HEK293 (cell line): ENCODE results near the gene OR1I1.

Source experiments
- CTCF ChIA-PET: fragments of 350-600 bp; formaldehyde crosslinking; extraction: SDS; loops from one replicate; lab custom pipeline; 2021; ENCODE audit warnings: antibody characterized with exemption; lab: Yijun Ruan, JAX
- POLR2A ChIA-PET: fragments of 300-600 bp; formaldehyde crosslinking; extraction: SDS; loops from one replicate; lab custom pipeline; 2020; ENCODE audit warnings: antibody characterized with exemption, inconsistent platforms; lab: Yijun Ruan, JAX
- H3K27ac ChIP-seq: fragments of 200-500 bp; sonication (Bioruptor generic); 2 replicates; pipeline ENCODE4 v1.5.1; 2014; ENCODE audit warnings: low read depth, low read length, control low read depth, inconsistent platforms; ENCODE audit errors: extremely low read depth
- H3K36me3 ChIP-seq, 2 experiments: fragments of 200-500 bp in 1 of 2; sonication (Bioruptor generic) in 1 of 2; 1 replicate in 1 of 2; 2 replicates in 1 of 2; pipeline ENCODE4 v1.5.1; 2014 to 2017; ENCODE audit warnings: inconsistent platforms in 2 of 2, low read length in 2 of 2; ENCODE audit not compliant: control insufficient read depth in 2 of 2, insufficient read depth in 1 of 2
- H3K4me1 ChIP-seq: fragments of 200-500 bp; sonication (Bioruptor generic); 2 replicates; pipeline ENCODE4 v1.5.1; 2014; ENCODE audit warnings: mild to moderate bottlenecking, low read length, inconsistent platforms; ENCODE audit not compliant: control insufficient read depth, insufficient read depth
- H3K4me3 ChIP-seq: 2 replicates; pipeline ENCODE4 v1.5.1; 2011; ENCODE audit warnings: low read depth, mild to moderate bottlenecking, control low read depth, low read length, moderate library complexity
- H3K9me3 ChIP-seq: fragments of 200-500 bp; sonication (Bioruptor generic); 2 replicates; pipeline ENCODE4 v1.5.1; 2014; ENCODE audit warnings: low read depth, low read length, inconsistent platforms; ENCODE audit not compliant: control insufficient read depth, insufficient read depth
- GLI2 ChIP-seq: fragments of 450-650 bp; formaldehyde crosslinking; IDR thresholded peaks from 2 replicates; pipeline ENCODE4; 2017; ENCODE audit warnings: missing biosample characterization, missing genetic modification characterization, low read depth, borderline replicate concordance
- HIC1 ChIP-seq: fragments of 450-650 bp; formaldehyde crosslinking; IDR thresholded peaks from 2 replicates; pipeline ENCODE4 v1.5.1; 2016; ENCODE audit warnings: missing biosample characterization, missing genetic modification characterization
- HOXD13 ChIP-seq: sonication (generic); formaldehyde crosslinking; IDR thresholded peaks from 2 replicates; pipeline ENCODE4 v1.8.0; 2022; ENCODE audit warnings: missing genetic modification reagents, borderline replicate concordance
- PRDM10 ChIP-seq: fragments of 450-650 bp; formaldehyde crosslinking; IDR thresholded peaks from 2 replicates; pipeline ENCODE4 v1.5.1; 2016; ENCODE audit warnings: missing biosample characterization, missing genetic modification characterization
- SALL2 ChIP-seq: fragments of 450-650 bp; formaldehyde crosslinking; IDR thresholded peaks from 2 replicates; pipeline ENCODE4 v1.5.0; 2017; ENCODE audit warnings: missing biosample characterization, mild to moderate bottlenecking, missing genetic modification characterization, borderline replicate concordance
- TCF7L2 ChIP-seq: IDR thresholded peaks from 2 replicates; pipeline ENCODE4 v1.6.1; 2011; ENCODE audit warnings: low read depth, mild to moderate bottlenecking, inconsistent platforms, low read length, moderate library complexity, borderline replicate concordance
- ZBTB8A ChIP-seq: fragments of 450-650 bp; formaldehyde crosslinking; IDR thresholded peaks from 2 replicates; pipeline ENCODE4 v1.5.1; 2016; ENCODE audit warnings: missing biosample characterization, missing genetic modification characterization
- ZFP37 ChIP-seq: fragments of 450-650 bp; formaldehyde crosslinking; IDR thresholded peaks from 2 replicates; pipeline ENCODE4 v1.5.1; 2016; ENCODE audit warnings: missing biosample characterization, missing genetic modification characterization
- ZFP41 ChIP-seq: fragments of 450-650 bp; formaldehyde crosslinking; IDR thresholded peaks from 2 replicates; pipeline ENCODE4 v1.5.1; 2016; ENCODE audit warnings: missing biosample characterization, missing genetic modification characterization, borderline replicate concordance
- ZNF114 ChIP-seq: fragments of 450-650 bp; formaldehyde crosslinking; IDR thresholded peaks from 2 replicates; pipeline ENCODE4 v1.5.0; 2017; ENCODE audit warnings: missing biosample characterization, missing genetic modification characterization
- ZNF146 ChIP-seq: fragments of 450-650 bp; formaldehyde crosslinking; IDR thresholded peaks from 2 replicates; pipeline ENCODE4 v1.5.1; 2016; ENCODE audit warnings: missing biosample characterization, missing genetic modification characterization
- ZNF211 ChIP-seq: fragments of 450-650 bp; formaldehyde crosslinking; IDR thresholded peaks from 2 replicates; pipeline ENCODE4 v1.5.1; 2016; ENCODE audit warnings: low read depth, missing biosample characterization, missing genetic modification characterization
- ZNF214 ChIP-seq: fragments of 450-650 bp; formaldehyde crosslinking; IDR thresholded peaks from 2 replicates; pipeline ENCODE4 v1.5.1; 2017; ENCODE audit warnings: missing biosample characterization, mild to moderate bottlenecking, missing genetic modification characterization, borderline replicate concordance
- ZNF292 ChIP-seq: fragments of 450-650 bp; formaldehyde crosslinking; IDR thresholded peaks from 2 replicates; pipeline ENCODE4 v1.5.1; 2016; ENCODE audit warnings: low read depth, missing biosample characterization, missing genetic modification characterization, borderline replicate concordance
- ZNF311 ChIP-seq: fragments of 450-650 bp; formaldehyde crosslinking; IDR thresholded peaks from 2 replicates; pipeline ENCODE4 v1.5.1; 2017; ENCODE audit warnings: missing biosample characterization, missing genetic modification characterization, borderline replicate concordance
- ZNF473 ChIP-seq: fragments of 450-650 bp; formaldehyde crosslinking; IDR thresholded peaks from 2 replicates; pipeline ENCODE4 v1.5.1; 2017; ENCODE audit warnings: missing biosample characterization, missing genetic modification characterization
- ZNF510 ChIP-seq: fragments of 450-650 bp; formaldehyde crosslinking; IDR thresholded peaks from 2 replicates; pipeline ENCODE4 v1.5.1; 2018; ENCODE audit warnings: mild to moderate bottlenecking, missing genetic modification characterization, missing biosample characterization; ENCODE audit not compliant: insufficient replicate concordance
- ZNF571 ChIP-seq: fragments of 450-650 bp; formaldehyde crosslinking; IDR thresholded peaks from 2 replicates; pipeline ENCODE4 v1.5.0; 2017; ENCODE audit warnings: missing biosample characterization, missing genetic modification characterization
- ZNF596 ChIP-seq: fragments of 450-650 bp; IDR thresholded peaks from 2 replicates; pipeline ENCODE4 v1.5.0; 2018; ENCODE audit warnings: missing biosample characterization, mild to moderate bottlenecking, missing genetic modification characterization, moderate library complexity
- ZNF768 ChIP-seq: fragments of 450-650 bp; formaldehyde crosslinking; IDR thresholded peaks from 2 replicates; pipeline ENCODE4 v1.5.1; 2018; ENCODE audit warnings: missing biosample characterization, mild to moderate bottlenecking, missing genetic modification characterization
- ZNF776 ChIP-seq: fragments of 450-650 bp; formaldehyde crosslinking; IDR thresholded peaks from 2 replicates; pipeline ENCODE4 v1.5.0; 2017; ENCODE audit warnings: missing biosample characterization, missing genetic modification characterization, borderline replicate concordance
- ZNF791 ChIP-seq: fragments of 450-650 bp; formaldehyde crosslinking; IDR thresholded peaks from 2 replicates; pipeline ENCODE4 v1.5.1; 2016; ENCODE audit warnings: missing biosample characterization, missing genetic modification characterization
- ZSCAN23 ChIP-seq: fragments of 450-650 bp; formaldehyde crosslinking; IDR thresholded peaks from 2 replicates; pipeline ENCODE4 v1.5.1; 2016; ENCODE audit warnings: missing biosample characterization, missing genetic modification characterization
- ZXDB ChIP-seq: fragments of 450-650 bp; formaldehyde crosslinking; IDR thresholded peaks from 2 replicates; pipeline ENCODE4 v1.5.1; 2016; ENCODE audit warnings: missing biosample characterization, missing genetic modification characterization
- TF ChIP-seq, protein P1 (sequence below): fragments of 450-650 bp; formaldehyde crosslinking; IDR thresholded peaks from 2 replicates; pipeline ENCODE4 v1.5.1; 2016; ENCODE audit warnings: missing biosample characterization, missing genetic modification characterization
- TF ChIP-seq, protein P2 (sequence below): fragments of 450-650 bp; formaldehyde crosslinking; conservative IDR thresholded peaks from 2 replicates; pipeline ENCODE4 v1.5.1; 2016; ENCODE audit warnings: low read depth, missing biosample characterization, missing genetic modification characterization

Gene OR1I1

GRCh38 chr19:15138427-15138826 is 56.4 kb downstream of the OR1I1 start:
- Histone ChIP-seq H3K4me3 (no peak overlapping the region), H3K27ac (no peak overlapping the region), H3K9me3 (no peaks in the 10 kb centered on the region; the same call in 1 of the 2 replicates), H3K36me3 (no peaks in the 10 kb centered on the region), H3K4me1 (no peaks in the 10 kb centered on the region)
- TF ChIP-seq ZNF571 (tag by site-specific recombination) = no peak
- TF ChIP-seq HOXD13 = no peak
- no peak for TF ChIP-seq ZFP37 (tag by site-specific recombination)
- no peak for TF ChIP-seq ZNF146 (tag by site-specific recombination)
- no peak for TF ChIP-seq ZBTB8A (tag by site-specific recombination)
- no peak for TF ChIP-seq ZNF596 (tag by site-specific recombination)
- TF ChIP-seq, protein P1, sequence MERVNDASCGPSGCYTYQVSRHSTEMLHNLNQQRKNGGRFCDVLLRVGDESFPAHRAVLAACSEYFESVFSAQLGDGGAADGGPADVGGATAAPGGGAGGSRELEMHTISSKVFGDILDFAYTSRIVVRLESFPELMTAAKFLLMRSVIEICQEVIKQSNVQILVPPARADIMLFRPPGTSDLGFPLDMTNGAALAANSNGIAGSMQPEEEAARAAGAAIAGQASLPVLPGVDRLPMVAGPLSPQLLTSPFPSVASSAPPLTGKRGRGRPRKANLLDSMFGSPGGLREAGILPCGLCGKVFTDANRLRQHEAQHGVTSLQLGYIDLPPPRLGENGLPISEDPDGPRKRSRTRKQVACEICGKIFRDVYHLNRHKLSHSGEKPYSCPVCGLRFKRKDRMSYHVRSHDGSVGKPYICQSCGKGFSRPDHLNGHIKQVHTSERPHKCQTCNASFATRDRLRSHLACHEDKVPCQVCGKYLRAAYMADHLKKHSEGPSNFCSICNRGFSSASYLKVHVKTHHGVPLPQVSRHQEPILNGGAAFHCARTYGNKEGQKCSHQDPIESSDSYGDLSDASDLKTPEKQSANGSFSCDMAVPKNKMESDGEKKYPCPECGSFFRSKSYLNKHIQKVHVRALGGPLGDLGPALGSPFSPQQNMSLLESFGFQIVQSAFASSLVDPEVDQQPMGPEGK (tag by site-specific recombination) = no peak
- TF ChIP-seq ZNF311 (tag by site-specific recombination) = no peak
- TF ChIP-seq ZNF776 = no peak
- TF ChIP-seq, protein P2, sequence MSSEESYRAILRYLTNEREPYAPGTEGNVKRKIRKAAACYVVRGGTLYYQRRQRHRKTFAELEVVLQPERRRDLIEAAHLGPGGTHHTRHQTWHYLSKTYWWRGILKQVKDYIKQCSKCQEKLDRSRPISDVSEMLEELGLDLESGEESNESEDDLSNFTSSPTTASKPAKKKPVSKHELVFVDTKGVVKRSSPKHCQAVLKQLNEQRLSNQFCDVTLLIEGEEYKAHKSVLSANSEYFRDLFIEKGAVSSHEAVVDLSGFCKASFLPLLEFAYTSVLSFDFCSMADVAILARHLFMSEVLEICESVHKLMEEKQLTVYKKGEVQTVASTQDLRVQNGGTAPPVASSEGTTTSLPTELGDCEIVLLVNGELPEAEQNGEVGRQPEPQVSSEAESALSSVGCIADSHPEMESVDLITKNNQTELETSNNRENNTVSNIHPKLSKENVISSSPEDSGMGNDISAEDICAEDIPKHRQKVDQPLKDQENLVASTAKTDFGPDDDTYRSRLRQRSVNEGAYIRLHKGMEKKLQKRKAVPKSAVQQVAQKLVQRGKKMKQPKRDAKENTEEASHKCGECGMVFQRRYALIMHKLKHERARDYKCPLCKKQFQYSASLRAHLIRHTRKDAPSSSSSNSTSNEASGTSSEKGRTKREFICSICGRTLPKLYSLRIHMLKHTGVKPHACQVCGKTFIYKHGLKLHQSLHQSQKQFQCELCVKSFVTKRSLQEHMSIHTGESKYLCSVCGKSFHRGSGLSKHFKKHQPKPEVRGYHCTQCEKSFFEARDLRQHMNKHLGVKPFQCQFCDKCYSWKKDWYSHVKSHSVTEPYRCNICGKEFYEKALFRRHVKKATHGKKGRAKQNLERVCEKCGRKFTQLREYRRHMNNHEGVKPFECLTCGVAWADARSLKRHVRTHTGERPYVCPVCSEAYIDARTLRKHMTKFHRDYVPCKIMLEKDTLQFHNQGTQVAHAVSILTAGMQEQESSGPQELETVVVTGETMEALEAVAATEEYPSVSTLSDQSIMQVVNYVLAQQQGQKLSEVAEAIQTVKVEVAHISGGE (tag by site-specific recombination) = no peak
- no peak for TF ChIP-seq GLI2 (tag by site-specific recombination)
- TF ChIP-seq PRDM10 (tag by site-specific recombination) = no peak
- no peak for TF ChIP-seq ZNF211 (tag by site-specific recombination)
- no peak for TF ChIP-seq ZSCAN23 (tag by site-specific recombination)
- no peak for TF ChIP-seq ZNF214 (tag by site-specific recombination)
- TF ChIP-seq ZFP41 (tag by site-specific recombination) = no peak
- ChIA-PET CTCF (interaction anchor here (0.7 to 1.2 kb wide), 3 partner anchors 11 to 237 kb away, joined by 3 to 5 read pairs (median 4); no protein-coding TSS in a partner anchor), POLR2A (no interaction called here)

DNA sequence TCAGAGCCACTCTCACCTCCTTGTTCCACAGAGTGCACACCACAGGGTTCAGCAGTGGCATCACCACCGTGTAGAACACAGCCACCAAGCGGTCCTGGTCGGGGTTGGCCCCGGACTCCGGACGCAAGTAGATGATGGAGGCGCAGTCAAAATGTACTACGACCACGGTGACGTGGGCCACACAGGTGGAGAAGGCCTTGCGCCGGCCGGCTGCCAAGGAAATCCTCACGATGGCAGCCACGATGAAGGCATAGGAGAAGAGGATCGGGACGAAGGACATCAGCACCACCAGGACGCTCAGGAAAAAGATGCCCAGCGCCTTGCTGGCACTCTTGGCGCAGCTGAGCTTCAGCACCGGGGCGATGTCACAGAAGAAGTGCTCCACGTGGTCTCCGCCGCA is 59.1 kb downstream of the OR1I1 start:
- H3K4me3 ChIP-seq = no peak overlapping the region
- no peaks in the 10 kb centered on the region; the same call in 1 of the 2 replicates for H3K9me3 ChIP-seq
- H3K4me1 ChIP-seq = no peaks in the 10 kb centered on the region
- CTCF ChIA-PET = no interaction called here
- H3K27ac ChIP-seq = no peak overlapping the region
- H3K36me3 ChIP-seq = no peaks in the 10 kb centered on the region
- POLR2A ChIA-PET = no interaction called here
- TF ChIP-seq ZNF114 (tag by site-specific recombination) = no peak
- TF ChIP-seq ZNF473 (tag by site-specific recombination) = no peak
- no peak for TF ChIP-seq ZNF768 (tag by site-specific recombination)
- TF ChIP-seq ZXDB (tag by site-specific recombination) = no peak
- TF ChIP-seq ZNF791 (tag by site-specific recombination) = no peak
- TF ChIP-seq SALL2 (tag by site-specific recombination) = no peak
- TF ChIP-seq ZNF292 (tag by site-specific recombination) = no peak
- no peak for TF ChIP-seq HIC1
- no peak for TF ChIP-seq TCF7L2
- TF ChIP-seq ZNF510 (tag by site-specific recombination) = no peak
